GM18868 (cell line): ENCODE measurements around the gene AKNAD1.

ENCODE experiments used
- ATAC-seq: cut with Tn5 transposase; IDR thresholded peaks from one replicate; pipeline ENCODE4 v1.9.1; 2021; ENCODE audit warnings: mild to moderate bottlenecking, moderate library complexity; ENCODE audit not compliant: unreplicated experiment

The AKNAD1 gene

GRCh38 chr1:108863984-108864383 lies 7.1 kb upstream of the AKNAD1 start:
- no peak for ATAC-seq

- ATAC-seq: peak; percentile 82
These were observed 6.0 kb upstream of the AKNAD1 start for GRCh38 chr1:108862698-108863477.

GRCh38 chr1:108862017-108862610 lies 5.2 kb upstream of the AKNAD1 start:
- no peak for ATAC-seq

GRCh38 chr1:108861566-108861965 lies 4.7 kb upstream of the AKNAD1 start:
- no peak for ATAC-seq

GRCh38 chr1:108860190-108860907 lies 3.5 kb upstream of the AKNAD1 start:
- ATAC-seq: no peak

GRCh38 chr1:108858230-108858950 lies 1.5 kb upstream of the AKNAD1 start:
- ATAC-seq: no peak

- ATAC-seq: no peak
These were observed 2.5 kb downstream of the AKNAD1 start for GRCh38 chr1:108854221-108855019.

GRCh38 chr1:108852221-108852975 lies 4.5 kb downstream of the AKNAD1 start:
- no peak for ATAC-seq

- ATAC-seq: no peak
These were observed 5.3 kb downstream of the AKNAD1 start for GRCh38 chr1:108851567-108851966.

- no peak for ATAC-seq
These were observed 6.0 kb downstream of the AKNAD1 start for GRCh38 chr1:108850929-108851328.

GRCh38 chr1:108848806-108849205 lies 8.1 kb downstream of the AKNAD1 start:
- no peak for ATAC-seq

GRCh38 chr1:108847494-108847893 lies 9.4 kb downstream of the AKNAD1 start:
- no peak for ATAC-seq

- ATAC-seq: no peak
These were observed 10.9 kb downstream of the AKNAD1 start for GRCh38 chr1:108845991-108846390.

- no peak for ATAC-seq
These were observed 11.4 kb downstream of the AKNAD1 start for GRCh38 chr1:108845446-108845845.

- no peak for ATAC-seq
These were observed 13.3 kb downstream of the AKNAD1 start for GRCh38 chr1:108843390-108844137.

- no peak for ATAC-seq
These were observed 14.2 kb downstream of the AKNAD1 start for GRCh38 chr1:108842525-108843181.

- no peak for ATAC-seq
These were observed 15.2 kb downstream of the AKNAD1 start for GRCh38 chr1:108841703-108842102.

- ATAC-seq: no peak
These were observed 24.0 kb downstream of the AKNAD1 start for GRCh38 chr1:108832929-108833328.

- no peak for ATAC-seq
These were observed 25.7 kb downstream of the AKNAD1 start for GRCh38 chr1:108831225-108831624.
